ENCODE measurements around the gene C12orf57. TPM values are rescaled to one million over a fixed set of nuclear protein-coding genes. Genes with fewer than 3 reads are reported as not detected.

C12orf57 gene
- total and polyA plus RNA-seq, 2 of the 8 experiments (the other 6 are each of a cell fraction or from before 2014, with no cell fraction given) = 174 to 993 TPM

DNA sequence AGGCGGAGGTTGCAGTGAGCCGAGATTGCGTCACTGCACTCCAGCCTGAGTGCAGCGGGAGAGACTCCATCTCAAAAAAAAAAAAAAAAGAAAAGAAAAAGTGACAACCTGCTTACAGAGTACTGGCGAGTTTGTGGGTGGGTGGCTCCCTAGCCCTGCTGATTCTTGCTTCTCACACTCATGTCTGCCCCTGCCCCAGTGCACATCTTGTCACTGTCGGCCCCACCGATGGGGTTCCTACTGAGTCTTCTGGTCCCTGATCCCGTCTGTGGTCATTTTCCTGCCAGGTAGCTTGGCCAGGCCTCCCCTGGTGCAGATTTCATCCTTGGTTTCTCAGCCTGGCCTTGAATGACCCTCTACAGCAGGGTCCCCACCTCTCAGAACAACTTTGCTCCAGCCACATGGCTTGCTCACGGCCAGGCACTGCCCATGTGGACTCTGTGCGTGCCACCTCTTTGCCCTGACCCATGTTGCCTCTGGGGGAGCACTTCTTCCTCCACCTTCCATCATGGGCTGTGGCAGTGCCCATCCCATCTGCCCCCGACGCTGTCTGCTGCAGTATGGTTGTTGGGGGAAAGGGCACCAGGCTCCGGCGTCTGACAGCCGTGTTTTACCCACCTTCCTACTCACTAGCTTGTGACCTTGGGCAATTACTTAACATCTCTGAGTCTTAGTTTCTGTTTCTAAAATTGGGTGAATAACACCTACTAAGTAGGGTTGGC is 5.2 kb downstream of the C12orf57 start (continued):
- TF ChIP-seq NRF1 (IDR thresholded peaks at IDR 0.05; ENCODE audit: low read depth, low read length) (no peak), HDAC2 (IDR thresholded peaks at IDR 0.05; ENCODE audit: borderline replicate concordance in 1 of 2, low read depth in 2 of 2, low read length in 2 of 2) (no peak), POLR2A (IDR thresholded peaks at IDR 0.05; ENCODE audit: control extremely low read depth in 1 of 2, low read depth in 2 of 2, low read length in 2 of 2) (no peak), BCL11A (IDR thresholded peaks at IDR 0.05; ENCODE audit: low read depth in 2 of 2, low read length in 2 of 2) (no peak), YY1 (IDR thresholded peaks at IDR 0.05; ENCODE audit: low read depth, low read length) (no peak), CEBPB (IDR thresholded peaks at IDR 0.05; ENCODE audit: low read depth, low read length) (no peak), CBX5 (IDR thresholded peaks at IDR 0.05; ENCODE audit: low read depth, low read length) (no peak), JUND (IDR thresholded peaks at IDR 0.05; ENCODE audit: low read length) (no peak), FOSL1 (IDR thresholded peaks at IDR 0.05; ENCODE audit: insufficient read depth, low read depth, low read length) (no peak)
- TF ChIP-seq, protein P1, sequence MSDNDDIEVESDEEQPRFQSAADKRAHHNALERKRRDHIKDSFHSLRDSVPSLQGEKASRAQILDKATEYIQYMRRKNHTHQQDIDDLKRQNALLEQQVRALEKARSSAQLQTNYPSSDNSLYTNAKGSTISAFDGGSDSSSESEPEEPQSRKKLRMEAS (IDR thresholded peaks at IDR 0.05) = peak; percentile 55

All from H1 (cell line).